ENCODE data around the gene COL4A5. TPM values are rescaled to one million over a fixed set of nuclear protein-coding genes. Genes with fewer than 3 reads are reported as not detected.
A peak's percentile ranks its signal among the peaks of the same experiment; 100 is the strongest.

Gene COL4A5
- total and polyA plus RNA-seq, 12 donors: 5.1 to 13.5 (median 10.8) TPM

- H3K4me1 ChIP-seq: no peaks in the 10 kb centered on the region
- H3K4me3 ChIP-seq: no peak overlapping the region
- H3K36me3 ChIP-seq: peaks cover 0 to 16% (median 0%) of the 10 kb centered on the region in 9 donors
- DNase-seq (no peak), ATAC-seq (no peak)
- peaks cover 0 to 35% (median 0%) of the 10 kb centered on the region in 7 donors for H3K27me3 ChIP-seq
- WGBS, 2 donors: 90 to 97% methylated on average over 1 of the region's 1 CpG
- TF ChIP-seq CTCF (IDR thresholded peaks at IDR 0.05): no peak
- no peak overlapping the region for H3K27ac ChIP-seq
- no peaks in the 10 kb centered on the region for H3K9me3 ChIP-seq
- intact Hi-C loops (cut with DNase I): no loop called here
Measured at GRCh38 chrX:108582151-108582550, 142.5 kb downstream of the COL4A5 start.

GRCh38 chrX:108584617-108585211 is 145.1 kb downstream of the COL4A5 start:
- no peak for DNase-seq
- peaks cover 0 to 16% (median 0%) of the 10 kb centered on the region in 9 donors for H3K36me3 ChIP-seq
- 94 to 100% methylated on average over 2 of the region's 2 CpGs for WGBS, 2 donors
- H3K4me1 ChIP-seq: no peaks in the 10 kb centered on the region
- TF ChIP-seq CTCF (IDR thresholded peaks at IDR 0.05): peak in 1 of 9 donors; percentile 25
- ATAC-seq: no peak
- H3K27me3 ChIP-seq: peaks cover 0 to 39% (median 0%) of the 10 kb centered on the region in 7 donors
- H3K9me3 ChIP-seq: no peaks in the 10 kb centered on the region
- intact Hi-C loops (cut with DNase I): no loop called here
- H3K27ac ChIP-seq: no peak overlapping the region
- H3K4me3 ChIP-seq: no peak overlapping the region

GRCh38 chrX:108590496-108590895 is 150.9 kb downstream of the COL4A5 start:
- Histone ChIP-seq H3K27ac (no peak overlapping the region), H3K4me1 (no peaks in the 10 kb centered on the region), H3K36me3 (peaks cover 0 to 15% (median 0%) of the 10 kb centered on the region in 9 donors), H3K9me3 (no peaks in the 10 kb centered on the region), H3K4me3 (no peak overlapping the region), H3K27me3 (peaks cover 0 to 14% (median 0%) of the 10 kb centered on the region in 7 donors)
- no peak for ATAC-seq
- no peak for DNase-seq
- intact Hi-C loops (cut with DNase I): no loop called here
- WGBS, 2 donors: 86 to 90% methylated on average over 3 of the region's 3 CpGs
- TF ChIP-seq CTCF (IDR thresholded peaks at IDR 0.05): no peak

GRCh38 chrX:108601276-108601675 is 161.6 kb downstream of the COL4A5 start:
- Histone ChIP-seq H3K27me3 (peaks cover 0 to 3% (median 0%) of the 10 kb centered on the region in 7 donors), H3K4me3 (no peak overlapping the region), H3K27ac (no peak overlapping the region), H3K9me3 (no peaks in the 10 kb centered on the region), H3K36me3 (peaks cover 0 to 26% (median 0%) of the 10 kb centered on the region in 9 donors), H3K4me1 (no peaks in the 10 kb centered on the region)
- intact Hi-C loops (cut with DNase I): no loop called here
- DNase-seq (no peak), ATAC-seq (no peak)
- no peak for TF ChIP-seq CTCF (IDR thresholded peaks at IDR 0.05)
- 77 to 84% methylated on average over 4 of the region's 4 CpGs for WGBS, 2 donors

Data from heart right ventricle (tissue), 16 donors.